NCI-H1930 (cell line): ENCODE data around the gene LPCAT3.

Experiments
- DNase-seq, 2 experiments: peaks; one replicate each; lab custom pipeline; 2025; lab: John Stamatoyannopoulos, UW

The LPCAT3 gene

GRCh38 chr12:6937481-6938352 is 80.6 kb downstream of the LPCAT3 start:
- DNase-seq = peak; percentile 95 to 98

DNA sequence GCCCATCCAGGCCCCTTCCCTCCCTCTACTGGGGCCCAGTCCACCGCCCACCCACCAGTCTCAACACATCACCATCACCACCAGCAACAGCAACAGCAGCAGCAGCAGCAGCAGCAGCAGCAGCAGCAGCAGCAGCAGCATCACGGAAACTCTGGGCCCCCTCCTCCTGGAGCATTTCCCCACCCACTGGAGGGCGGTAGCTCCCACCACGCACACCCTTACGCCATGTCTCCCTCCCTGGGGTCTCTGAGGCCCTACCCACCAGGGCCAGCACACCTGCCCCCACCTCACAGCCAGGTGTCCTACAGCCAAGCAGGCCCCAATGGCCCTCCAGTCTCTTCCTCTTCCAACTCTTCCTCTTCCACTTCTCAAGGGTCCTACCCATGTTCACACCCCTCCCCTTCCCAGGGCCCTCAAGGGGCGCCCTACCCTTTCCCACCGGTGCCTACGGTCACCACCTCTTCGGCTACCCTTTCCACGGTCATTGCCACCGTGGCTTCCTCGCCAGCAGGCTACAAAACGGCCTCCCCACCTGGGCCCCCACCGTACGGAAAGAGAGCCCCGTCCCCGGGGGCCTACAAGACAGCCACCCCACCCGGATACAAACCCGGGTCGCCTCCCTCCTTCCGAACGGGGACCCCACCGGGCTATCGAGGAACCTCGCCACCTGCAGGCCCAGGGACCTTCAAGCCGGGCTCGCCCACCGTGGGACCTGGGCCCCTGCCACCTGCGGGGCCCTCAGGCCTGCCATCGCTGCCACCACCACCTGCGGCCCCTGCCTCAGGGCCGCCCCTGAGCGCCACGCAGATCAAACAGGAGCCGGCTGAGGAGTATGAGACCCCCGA is 81.4 kb downstream of the LPCAT3 start:
- DNase-seq = peak; percentile 78 to 86

- DNase-seq = no peak
These were observed 82.1 kb downstream of the LPCAT3 start for GRCh38 chr12:6936194-6936635.

DNA sequence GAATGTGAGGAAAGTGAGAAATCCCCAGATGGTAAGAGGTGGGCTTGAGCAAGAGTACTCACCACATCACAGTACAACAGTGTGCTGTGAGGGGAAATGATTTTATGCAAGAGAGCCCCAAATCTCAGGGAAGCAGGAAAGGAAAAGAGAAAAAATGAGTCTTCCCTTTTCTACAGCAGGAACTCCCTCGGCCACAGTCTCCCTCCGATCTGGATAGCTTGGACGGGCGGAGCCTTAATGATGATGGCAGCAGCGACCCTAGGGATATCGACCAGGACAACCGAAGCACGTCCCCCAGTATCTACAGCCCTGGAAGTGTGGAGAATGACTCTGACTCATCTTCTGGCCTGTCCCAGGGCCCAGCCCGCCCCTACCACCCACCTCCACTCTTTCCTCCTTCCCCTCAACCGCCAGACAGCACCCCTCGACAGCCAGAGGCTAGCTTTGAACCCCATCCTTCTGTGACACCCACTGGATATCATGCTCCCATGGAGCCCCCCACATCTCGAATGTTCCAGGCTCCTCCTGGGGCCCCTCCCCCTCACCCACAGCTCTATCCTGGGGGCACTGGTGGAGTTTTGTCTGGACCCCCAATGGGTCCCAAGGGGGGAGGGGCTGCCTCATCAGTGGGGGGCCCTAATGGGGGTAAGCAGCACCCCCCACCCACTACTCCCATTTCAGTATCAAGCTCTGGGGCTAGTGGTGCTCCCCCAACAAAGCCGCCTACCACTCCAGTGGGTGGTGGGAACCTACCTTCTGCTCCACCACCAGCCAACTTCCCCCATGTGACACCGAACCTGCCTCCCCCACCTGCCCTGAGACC is 82.7 kb downstream of the LPCAT3 start:
- DNase-seq = no peak

GRCh38 chr12:6934110-6934509 is 84.2 kb downstream of the LPCAT3 start:
- DNase-seq = no peak

DNA sequence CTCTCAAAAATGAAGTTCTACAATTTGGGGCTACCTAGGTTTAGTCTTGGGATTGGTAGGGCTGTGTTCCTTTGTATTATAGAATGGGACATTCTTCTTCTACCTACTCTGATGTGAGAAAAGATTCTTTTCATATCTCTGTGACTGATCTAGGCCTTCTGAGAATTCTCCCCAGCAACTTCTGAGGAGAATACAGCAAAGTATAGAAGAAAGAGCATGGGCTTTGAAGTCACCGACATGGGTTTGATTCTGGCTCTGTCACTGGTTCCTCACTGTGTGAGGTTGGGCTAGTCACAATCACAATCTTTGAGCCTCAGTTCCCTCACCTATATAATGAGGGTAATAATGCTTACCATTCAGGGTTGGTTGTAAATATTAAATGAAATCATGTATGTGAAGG is 85.5 kb downstream of the LPCAT3 start:
- no peak for DNase-seq

DNA sequence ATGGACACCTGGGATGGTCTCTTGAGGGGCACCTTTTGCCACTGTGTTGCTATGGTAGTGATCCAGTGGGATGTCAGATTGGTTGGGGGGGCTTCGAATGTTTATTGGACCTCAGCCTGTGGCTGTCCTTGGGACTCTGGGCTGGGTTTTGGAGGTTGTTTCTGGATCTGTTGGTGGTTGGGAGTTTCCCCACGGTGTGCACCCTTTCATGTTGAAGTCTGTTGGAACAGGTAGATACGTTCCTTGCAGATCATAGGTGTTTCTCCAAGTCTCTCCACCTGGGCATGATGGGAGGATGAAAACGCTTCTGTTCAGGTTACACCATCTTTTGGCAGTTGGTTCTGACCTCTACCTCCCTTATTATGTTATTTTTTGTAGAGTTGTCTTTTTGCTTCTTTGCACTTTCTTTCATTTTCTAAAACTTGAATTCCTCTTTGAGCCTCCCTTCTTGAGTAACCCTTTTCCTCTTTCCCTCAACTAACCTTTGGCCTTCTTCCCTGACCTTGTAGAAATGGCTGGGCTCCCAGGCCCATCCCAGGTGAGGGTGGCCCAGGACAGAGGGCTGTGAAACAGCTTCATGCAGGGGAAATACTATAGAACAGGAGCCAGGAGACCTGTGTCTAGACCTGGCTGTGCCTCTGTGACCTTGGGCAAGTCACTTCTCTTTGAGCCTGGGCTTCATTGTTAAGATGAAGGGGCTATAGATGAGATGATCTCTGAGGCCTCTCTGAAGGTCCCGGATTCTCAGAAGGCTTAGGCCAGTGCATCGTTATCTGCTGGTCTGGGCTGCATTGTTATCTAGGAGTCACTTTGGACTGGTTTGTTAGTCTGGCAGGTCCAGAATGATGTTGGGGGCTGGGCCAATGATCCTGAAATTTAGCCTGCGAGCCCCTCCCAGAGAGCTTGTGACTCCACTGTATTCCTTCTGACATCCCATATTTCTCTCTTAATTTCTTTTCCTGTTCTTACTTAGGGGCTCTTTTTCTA is 88.5 kb downstream of the LPCAT3 start:
- no peak for DNase-seq

DNA sequence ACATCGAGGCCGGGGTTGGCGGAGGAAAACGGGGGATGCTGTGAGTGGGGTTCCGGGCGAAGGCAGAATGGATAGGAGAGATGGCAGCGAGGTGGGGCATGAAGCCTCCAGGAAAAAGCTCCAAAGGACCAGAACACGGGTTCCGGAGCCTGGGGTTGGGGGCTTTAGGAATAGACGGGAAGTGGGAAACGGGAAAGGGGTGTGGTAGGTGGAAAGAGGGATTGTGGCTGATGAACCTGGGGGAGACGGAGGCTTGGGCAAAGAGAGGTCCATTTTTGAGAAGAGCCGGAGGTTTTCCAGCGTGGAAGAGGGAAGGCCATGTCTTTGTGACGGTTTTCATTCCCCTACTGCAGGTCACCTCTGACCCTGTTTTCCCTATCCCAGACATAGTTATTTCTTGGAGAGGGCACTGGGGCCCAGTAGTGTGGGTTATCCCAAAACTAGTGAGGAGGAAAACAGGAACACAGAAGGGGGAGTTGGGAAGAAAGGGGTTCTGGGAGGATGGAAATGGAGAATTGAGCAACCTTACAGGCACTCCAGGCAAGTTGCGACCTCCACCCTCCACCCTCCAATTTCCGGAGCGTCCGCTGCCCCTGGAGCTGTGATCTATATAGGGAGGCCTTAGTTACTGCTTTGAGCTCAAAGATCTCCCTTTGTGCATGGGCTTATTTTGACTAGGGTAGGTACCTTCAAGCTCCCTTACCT is 89.4 kb downstream of the LPCAT3 start:
- DNase-seq = no peak

- no peak for DNase-seq
These were observed 90.1 kb downstream of the LPCAT3 start for GRCh38 chr12:6928022-6928702.

GRCh38 chr12:6927379-6928021 is 90.8 kb downstream of the LPCAT3 start, which contains the start of gene ATN1:
Gene ATN1 (plus strand): TSS chr12:6927959. CDS start chr12:6934002, 6,043 bp downstream.
- DNase-seq = peak; percentile 60 to 61
